GM06990 (cell line): ENCODE results near the gene BCAS3.
A peak's percentile ranks its signal among the peaks of the same experiment; 100 is the strongest.

ENCODE experiments used
- DNase-seq: peaks from one replicate; pipeline ENCODE4 v3.0.0-alpha.2; 2011; ENCODE audit not compliant: insufficient read length; ENCODE audit errors: extremely low read depth
- H3K27me3 ChIP-seq: replicated peaks from 2 replicates; pipeline ENCODE4 v1.6.0; 2011; ENCODE audit warnings: low read length; ENCODE audit not compliant: control insufficient read depth, insufficient read depth
- H3K36me3 ChIP-seq: 2 replicates; pipeline ENCODE4 v1.5.1; 2011; ENCODE audit warnings: low read length; ENCODE audit not compliant: control insufficient read depth, insufficient read depth
- H3K4me3 ChIP-seq: replicated peaks from 2 replicates; pipeline ENCODE4 v1.5.1; 2011; ENCODE audit warnings: low read depth, mild to moderate bottlenecking, control low read depth, low read length
- TF ChIP-seq, protein P1 (sequence below): IDR thresholded peaks from 2 replicates; pipeline ENCODE4 v1.5.1; 2011; ENCODE audit warnings: low read length, control low read depth, mild to moderate bottlenecking, inconsistent platforms; ENCODE audit not compliant: insufficient read depth, poor library complexity, severe bottlenecking

Gene BCAS3

DNA sequence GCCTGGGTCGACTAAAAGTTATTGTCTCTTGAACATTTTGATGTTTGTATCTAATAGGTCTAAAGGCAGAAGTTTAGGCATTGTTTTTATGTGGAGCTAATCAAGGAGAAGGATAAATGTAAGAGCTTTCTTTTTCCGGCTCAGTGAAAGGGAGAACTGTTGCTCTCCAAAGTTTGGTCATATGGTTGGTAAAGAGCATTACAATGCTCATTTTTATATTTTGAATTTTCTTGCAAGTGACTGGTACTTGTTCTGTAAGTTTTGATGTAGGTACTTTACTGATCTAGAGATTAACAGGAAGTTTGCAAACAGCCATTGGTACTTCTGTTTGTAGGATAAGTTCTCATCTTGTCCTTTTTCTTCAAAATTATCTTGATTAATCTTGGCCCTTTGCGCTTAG is 30.9 kb upstream of the BCAS3 start:
- TF ChIP-seq, protein P1, sequence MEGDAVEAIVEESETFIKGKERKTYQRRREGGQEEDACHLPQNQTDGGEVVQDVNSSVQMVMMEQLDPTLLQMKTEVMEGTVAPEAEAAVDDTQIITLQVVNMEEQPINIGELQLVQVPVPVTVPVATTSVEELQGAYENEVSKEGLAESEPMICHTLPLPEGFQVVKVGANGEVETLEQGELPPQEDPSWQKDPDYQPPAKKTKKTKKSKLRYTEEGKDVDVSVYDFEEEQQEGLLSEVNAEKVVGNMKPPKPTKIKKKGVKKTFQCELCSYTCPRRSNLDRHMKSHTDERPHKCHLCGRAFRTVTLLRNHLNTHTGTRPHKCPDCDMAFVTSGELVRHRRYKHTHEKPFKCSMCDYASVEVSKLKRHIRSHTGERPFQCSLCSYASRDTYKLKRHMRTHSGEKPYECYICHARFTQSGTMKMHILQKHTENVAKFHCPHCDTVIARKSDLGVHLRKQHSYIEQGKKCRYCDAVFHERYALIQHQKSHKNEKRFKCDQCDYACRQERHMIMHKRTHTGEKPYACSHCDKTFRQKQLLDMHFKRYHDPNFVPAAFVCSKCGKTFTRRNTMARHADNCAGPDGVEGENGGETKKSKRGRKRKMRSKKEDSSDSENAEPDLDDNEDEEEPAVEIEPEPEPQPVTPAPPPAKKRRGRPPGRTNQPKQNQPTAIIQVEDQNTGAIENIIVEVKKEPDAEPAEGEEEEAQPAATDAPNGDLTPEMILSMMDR = no peak
- no peak overlapping the region for H3K4me3 ChIP-seq
- DNase-seq = no peak
- H3K36me3 ChIP-seq = peaks cover 3% of the 10 kb centered on the region
- no peaks in the 10 kb centered on the region for H3K27me3 ChIP-seq

DNA sequence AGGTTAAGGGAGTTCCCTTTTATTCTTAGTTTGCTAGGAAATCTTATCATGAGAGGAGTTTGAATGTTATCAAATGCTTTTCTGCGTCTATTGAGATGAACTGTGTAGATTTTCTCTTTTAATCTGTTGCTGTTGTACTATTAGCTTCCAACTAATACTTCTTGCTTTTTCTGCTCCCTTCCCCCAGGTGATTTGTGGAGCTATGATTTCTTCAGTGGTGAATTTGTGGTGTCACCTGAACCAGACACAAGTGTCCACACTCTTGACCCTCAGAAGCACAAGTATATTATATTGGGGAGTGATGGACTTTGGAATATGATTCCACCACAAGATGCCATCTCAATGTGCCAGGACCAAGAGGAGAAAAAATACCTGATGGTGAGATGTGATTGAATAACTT is 29.9 kb upstream of the BCAS3 start:
- Histone ChIP-seq H3K27me3 (no peaks in the 10 kb centered on the region), H3K36me3 (peaks cover 3% of the 10 kb centered on the region), H3K4me3 (no peak overlapping the region)
- DNase-seq = no peak
- TF ChIP-seq, protein P1 = no peak

DNA sequence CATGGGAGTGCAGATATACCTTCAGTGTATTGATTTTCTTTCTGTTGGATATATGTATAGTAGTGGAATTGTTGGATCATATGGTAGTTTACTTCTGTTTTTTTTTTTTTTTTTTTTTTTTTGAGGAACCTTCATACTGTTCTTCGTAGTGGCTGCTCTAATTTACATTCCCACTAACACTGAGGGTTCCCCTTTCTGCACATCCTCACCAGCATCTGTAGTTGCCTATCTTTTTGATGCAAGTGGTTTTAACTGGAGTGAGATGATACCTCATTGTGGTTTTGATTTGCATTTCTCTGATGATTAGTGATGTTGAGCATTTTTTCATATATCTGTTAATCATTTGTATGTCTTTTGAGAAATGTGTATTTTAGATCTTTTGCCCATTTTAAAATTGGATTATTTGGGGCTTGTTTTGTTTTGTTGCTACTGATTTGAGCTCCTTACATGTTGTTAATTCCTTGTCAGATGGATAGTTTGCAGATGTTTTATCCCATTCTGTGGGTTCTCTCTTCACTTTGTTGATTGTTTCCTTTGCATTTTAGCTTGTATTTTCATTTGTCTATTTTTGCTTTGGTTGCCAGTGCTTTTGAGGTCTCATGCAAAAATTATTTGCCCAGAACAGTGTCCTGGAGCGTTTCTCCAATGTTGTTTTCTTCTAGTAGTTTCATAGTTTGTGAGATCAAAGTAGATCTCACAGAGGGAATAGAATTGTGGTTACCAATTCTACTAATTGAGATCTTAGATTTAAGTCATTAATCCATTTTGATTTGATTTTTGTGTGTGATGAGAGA is 25.0 kb upstream of the BCAS3 start:
- Histone ChIP-seq H3K27me3 (no peaks in the 10 kb centered on the region), H3K36me3 (peaks cover 6% of the 10 kb centered on the region), H3K4me3 (no peak overlapping the region)
- TF ChIP-seq, protein P1 = no peak
- DNase-seq = peak; percentile 25

DNA sequence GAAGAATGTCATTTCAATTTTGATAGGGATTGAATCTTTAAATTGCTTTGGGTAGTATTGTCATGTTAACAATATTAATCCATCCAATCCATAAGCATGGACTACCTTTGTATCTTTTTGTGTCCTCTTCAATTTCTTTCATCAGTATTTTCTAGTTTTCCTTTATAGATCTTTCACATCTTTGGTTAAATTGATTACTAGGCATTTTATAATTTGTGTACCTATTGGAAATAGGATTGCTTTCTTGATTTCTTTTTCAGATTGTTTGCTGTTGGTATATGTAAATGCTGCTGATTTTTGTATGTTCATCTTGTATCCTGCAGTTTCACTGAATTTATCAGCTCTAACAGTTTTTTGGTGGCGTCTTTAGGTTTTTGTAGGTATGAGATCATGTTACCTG is 24.1 kb upstream of the BCAS3 start:
- no peaks in the 10 kb centered on the region for H3K27me3 ChIP-seq
- TF ChIP-seq, protein P1 = no peak
- no peak overlapping the region for H3K4me3 ChIP-seq
- DNase-seq = no peak
- peaks cover 6% of the 10 kb centered on the region for H3K36me3 ChIP-seq

DNA sequence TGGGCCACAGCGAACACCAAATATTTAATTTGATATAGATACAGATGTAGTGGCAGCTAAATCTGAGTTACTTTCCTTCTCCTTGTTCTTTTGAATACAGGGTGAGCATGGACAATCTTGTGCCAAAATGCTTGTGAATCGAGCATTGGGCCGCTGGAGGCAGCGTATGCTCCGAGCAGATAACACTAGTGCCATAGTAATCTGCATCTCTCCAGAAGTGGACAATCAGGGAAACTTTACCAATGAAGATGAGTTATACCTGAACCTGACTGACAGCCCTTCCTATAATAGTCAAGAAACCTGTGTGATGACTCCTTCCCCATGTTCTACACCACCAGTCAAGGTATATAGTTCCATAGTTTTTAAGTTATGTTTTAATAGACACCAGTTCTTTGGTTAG is 21.2 kb upstream of the BCAS3 start:
- DNase-seq = no peak
- Histone ChIP-seq H3K27me3 (no peaks in the 10 kb centered on the region), H3K36me3 (peaks cover 3% of the 10 kb centered on the region), H3K4me3 (no peak overlapping the region)
- TF ChIP-seq, protein P1 = no peak
